ENCODE data around the gene TRIM69. TPM values are rescaled to one million over a fixed set of nuclear protein-coding genes. Genes with fewer than 3 reads are reported as not detected.

The TRIM69 gene
- total and polyA plus RNA-seq, 2 of the 8 experiments (the other 6 are each of a cell fraction or from before 2014, with no cell fraction given) = 4.3 to 6.2 TPM

- TF ChIP-seq BCL11A (IDR thresholded peaks at IDR 0.05; ENCODE audit: low read depth in 2 of 2, low read length in 2 of 2) = no peak
- no peak for TF ChIP-seq ATF3 (IDR thresholded peaks at IDR 0.05; ENCODE audit: insufficient read depth, low read depth, low read length)
- TF ChIP-seq CEBPB (IDR thresholded peaks at IDR 0.05; ENCODE audit: low read depth, low read length) = no peak
- TF ChIP-seq RXRA (IDR thresholded peaks at IDR 0.05; ENCODE audit: insufficient read depth, low read depth, low read length) = no peak
- no peak for TF ChIP-seq MAFK (IDR thresholded peaks at IDR 0.05; ENCODE audit: low read depth, low read length)
- TF ChIP-seq EP300 (IDR thresholded peaks at IDR 0.05; ENCODE audit: borderline replicate concordance in 1 of 2, low read depth in 2 of 2, low read length in 2 of 2) = no peak
- no peak for TF ChIP-seq POU5F1 (IDR thresholded peaks at IDR 0.05; ENCODE audit: low read depth, low read length)
- TF ChIP-seq JUN (IDR thresholded peaks at IDR 0.05; ENCODE audit: low read depth, low read length) = no peak
- TF ChIP-seq TBP (IDR thresholded peaks at IDR 0.05; ENCODE audit: low read depth, low read length) = peak; percentile 95
- TF ChIP-seq CBX5 (IDR thresholded peaks at IDR 0.05; ENCODE audit: low read depth, low read length) = no peak
- TF ChIP-seq CTBP2 (IDR thresholded peaks at IDR 0.05; ENCODE audit: borderline replicate concordance, insufficient read depth, insufficient read length, low read length) = no peak
- no peak for TF ChIP-seq RAD21 (IDR thresholded peaks at IDR 0.05 in 1 of 2, conservative IDR thresholded peaks at IDR 0.05 in 1 of 2; ENCODE audit: low read depth in 2 of 2, low read length in 2 of 2)
- no peak for TF ChIP-seq ATF2 (IDR thresholded peaks at IDR 0.05; ENCODE audit: low read length)
- no peak for TF ChIP-seq SUZ12 (IDR thresholded peaks at IDR 0.05; ENCODE audit: low read length)
- TF ChIP-seq GTF2F1 (IDR thresholded peaks at IDR 0.05; ENCODE audit: borderline replicate concordance, low read depth, low read length) = peak; percentile 65; the same call in 1 of the 2 replicates
- no peak for TF ChIP-seq CTCF (IDR thresholded peaks at IDR 0.05; ENCODE audit: control extremely low read depth in 1 of 3, insufficient read depth in 1 of 3, low read depth in 1 of 3, low read length in 3 of 3)
- no peak for TF ChIP-seq JUND (IDR thresholded peaks at IDR 0.05; ENCODE audit: low read length)
- TF ChIP-seq SP1 (IDR thresholded peaks at IDR 0.05; ENCODE audit: low read depth, low read length) = peak; percentile 83
- no peak for TF ChIP-seq TCF12 (IDR thresholded peaks at IDR 0.05; ENCODE audit: low read depth, low read length)
- 0 out of 2 replicates have a peak, but pooled peaks have one; percentile 27 for TF ChIP-seq SP4 (IDR thresholded peaks at IDR 0.05; ENCODE audit: low read length)
Observed at GRCh38 chr15:44711096-44711742, 25.1 kb upstream of the TRIM69 start, which contains the start of the genes B2M and PATL2 (continued).

Data from H1 (cell line).